ENCODE data around the gene NUDT22.
A peak's percentile ranks its signal among the peaks of the same experiment; 100 is the strongest.

NUDT22 gene

DNA sequence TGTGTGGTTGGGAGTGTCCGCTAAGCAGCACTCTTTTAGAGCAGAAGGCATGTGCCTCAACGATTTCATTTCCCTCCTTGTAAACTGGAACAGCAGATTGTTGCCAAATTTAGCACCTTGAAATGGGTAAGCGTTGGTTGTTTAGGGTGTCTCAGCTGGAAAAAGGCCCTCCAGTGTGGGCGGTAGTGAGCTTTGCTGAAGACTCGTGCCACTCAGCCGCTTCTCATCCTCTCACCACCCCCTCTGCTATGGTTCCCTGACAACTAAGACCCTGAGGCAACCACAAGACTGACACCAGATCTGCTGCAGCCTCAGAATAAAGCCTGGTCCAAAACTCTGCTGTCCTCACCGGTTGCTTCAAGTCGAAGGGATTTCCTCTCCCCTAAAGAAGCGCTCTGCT is 29.4 kb upstream of the NUDT22 start:
- TF ChIP-seq, protein P1, sequence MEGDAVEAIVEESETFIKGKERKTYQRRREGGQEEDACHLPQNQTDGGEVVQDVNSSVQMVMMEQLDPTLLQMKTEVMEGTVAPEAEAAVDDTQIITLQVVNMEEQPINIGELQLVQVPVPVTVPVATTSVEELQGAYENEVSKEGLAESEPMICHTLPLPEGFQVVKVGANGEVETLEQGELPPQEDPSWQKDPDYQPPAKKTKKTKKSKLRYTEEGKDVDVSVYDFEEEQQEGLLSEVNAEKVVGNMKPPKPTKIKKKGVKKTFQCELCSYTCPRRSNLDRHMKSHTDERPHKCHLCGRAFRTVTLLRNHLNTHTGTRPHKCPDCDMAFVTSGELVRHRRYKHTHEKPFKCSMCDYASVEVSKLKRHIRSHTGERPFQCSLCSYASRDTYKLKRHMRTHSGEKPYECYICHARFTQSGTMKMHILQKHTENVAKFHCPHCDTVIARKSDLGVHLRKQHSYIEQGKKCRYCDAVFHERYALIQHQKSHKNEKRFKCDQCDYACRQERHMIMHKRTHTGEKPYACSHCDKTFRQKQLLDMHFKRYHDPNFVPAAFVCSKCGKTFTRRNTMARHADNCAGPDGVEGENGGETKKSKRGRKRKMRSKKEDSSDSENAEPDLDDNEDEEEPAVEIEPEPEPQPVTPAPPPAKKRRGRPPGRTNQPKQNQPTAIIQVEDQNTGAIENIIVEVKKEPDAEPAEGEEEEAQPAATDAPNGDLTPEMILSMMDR (IDR thresholded peaks at IDR 0.05; ENCODE audit: low read depth, low read length), result no peak
- no peak for DNase-seq (ENCODE audit: low read depth in 2 of 2)
- H3K4me3 ChIP-seq (replicated peaks in 1 of 2; ENCODE audit: low read depth in 2 of 2, low read length in 2 of 2), result no peak overlapping the region

DNA sequence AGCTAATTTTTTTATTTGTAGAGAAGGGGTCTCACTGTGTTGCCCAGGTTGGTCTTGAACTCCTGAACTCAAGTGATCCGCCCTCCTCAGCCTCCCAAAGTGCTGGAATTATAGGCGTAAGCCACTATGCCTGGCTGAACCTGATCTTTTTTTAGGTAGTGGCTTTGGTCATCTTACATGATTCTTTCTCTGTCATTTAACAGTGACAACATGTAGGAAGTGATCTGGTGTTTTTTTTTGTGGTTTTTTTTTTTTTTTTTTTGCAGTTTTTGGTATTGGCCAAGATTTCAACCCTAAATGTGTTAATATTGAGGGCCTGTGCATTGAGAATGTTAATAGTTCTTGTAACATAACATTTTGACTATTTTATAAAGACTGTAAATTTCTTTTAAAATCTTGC is 27.6 kb upstream of the NUDT22 start:
- H3K4me3 ChIP-seq (replicated peaks in 1 of 2; ENCODE audit: low read depth in 2 of 2, low read length in 2 of 2), result no peak overlapping the region
- no peak for DNase-seq (ENCODE audit: low read depth in 2 of 2)
- TF ChIP-seq, protein P1 (IDR thresholded peaks at IDR 0.05; ENCODE audit: low read depth, low read length), result no peak

DNA sequence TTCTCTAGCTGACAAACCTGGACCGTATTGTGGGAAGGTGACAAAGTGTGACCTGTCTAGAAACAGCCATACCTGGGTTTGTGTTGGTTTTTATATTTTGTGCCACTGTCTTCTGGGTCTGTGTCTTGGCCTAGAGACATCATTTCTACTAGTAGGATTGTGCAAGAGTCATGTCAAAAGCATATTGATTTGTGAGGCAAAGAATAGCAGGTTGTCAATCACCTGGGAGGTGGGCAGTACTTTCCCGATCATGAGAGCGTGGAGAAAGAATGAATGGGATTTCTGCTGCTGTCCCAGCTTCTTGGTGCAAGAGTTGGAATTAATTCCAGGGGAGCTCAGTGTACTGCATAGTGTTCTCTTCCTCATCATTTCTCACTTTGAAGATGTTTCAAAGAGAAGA is 24.5 kb upstream of the NUDT22 start:
- DNase-seq (ENCODE audit: low read depth in 2 of 2), result no peak

DNA sequence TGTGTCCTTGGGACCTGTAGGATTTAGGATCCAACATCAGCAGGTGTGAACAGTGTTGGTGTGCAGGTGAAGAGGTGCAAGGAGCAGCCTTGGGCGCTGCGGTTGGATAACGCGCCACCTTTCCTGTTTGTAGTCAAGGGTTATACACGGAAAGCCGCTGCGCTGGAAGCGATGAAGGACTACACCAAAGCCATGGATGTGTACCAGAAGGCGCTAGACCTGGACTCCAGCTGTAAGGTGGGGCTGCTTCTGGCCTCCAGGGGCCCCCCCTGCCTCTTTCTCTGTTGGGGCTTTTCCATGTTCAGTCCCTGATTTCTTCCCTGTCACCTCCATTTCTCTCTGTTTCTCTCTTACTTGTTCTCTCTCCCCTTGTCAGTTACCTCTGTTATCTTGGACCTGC is 23.1 kb upstream of the NUDT22 start:
- TF ChIP-seq, protein P1 (IDR thresholded peaks at IDR 0.05; ENCODE audit: low read depth, low read length), result no peak
- DNase-seq (ENCODE audit: low read depth in 2 of 2), result no peak
- no peak overlapping the region for H3K4me3 ChIP-seq (replicated peaks in 1 of 2; ENCODE audit: low read depth in 2 of 2, low read length in 2 of 2)

More for the DNA sequence above, 24.5 kb upstream of the NUDT22 start:
- H3K4me3 ChIP-seq (replicated peaks in 1 of 2; ENCODE audit: low read depth in 2 of 2, low read length in 2 of 2), result no peak overlapping the region
- TF ChIP-seq, protein P1 (IDR thresholded peaks at IDR 0.05; ENCODE audit: low read depth, low read length), result no peak

DNA sequence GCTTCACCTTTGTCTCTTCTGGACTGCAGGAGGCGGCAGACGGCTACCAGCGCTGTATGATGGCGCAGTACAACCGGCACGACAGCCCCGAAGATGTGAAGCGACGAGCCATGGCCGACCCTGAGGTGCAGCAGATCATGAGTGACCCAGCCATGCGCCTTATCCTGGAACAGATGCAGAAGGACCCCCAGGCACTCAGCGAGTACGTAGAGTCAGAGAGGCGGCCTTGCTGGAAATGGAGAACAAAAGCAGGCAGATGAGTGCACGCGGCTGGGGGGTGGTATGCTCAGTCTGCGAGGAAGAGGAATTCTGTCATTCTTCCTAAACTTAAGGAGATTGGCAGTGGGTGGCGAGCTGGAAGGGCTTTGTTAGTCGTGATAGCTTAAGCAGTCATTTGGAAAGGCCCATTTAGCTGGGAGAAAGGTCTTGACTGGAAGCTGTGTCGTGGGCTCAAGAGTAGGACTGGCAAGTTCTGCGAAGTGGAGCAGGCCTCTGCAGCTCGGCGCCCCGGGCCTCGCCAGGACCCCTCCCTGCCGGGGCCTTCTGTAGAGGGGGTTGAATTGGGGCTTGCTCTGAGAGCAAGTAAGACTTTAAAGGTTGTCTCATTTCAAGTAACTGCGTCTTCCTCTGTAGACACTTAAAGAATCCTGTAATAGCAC is 22.5 kb upstream of the NUDT22 start:
- H3K4me3 ChIP-seq (replicated peaks in 1 of 2; ENCODE audit: low read depth in 2 of 2, low read length in 2 of 2), result no peak overlapping the region
- TF ChIP-seq, protein P1 (IDR thresholded peaks at IDR 0.05; ENCODE audit: low read depth, low read length), result no peak
- DNase-seq (ENCODE audit: low read depth in 2 of 2), result no peak

DNA sequence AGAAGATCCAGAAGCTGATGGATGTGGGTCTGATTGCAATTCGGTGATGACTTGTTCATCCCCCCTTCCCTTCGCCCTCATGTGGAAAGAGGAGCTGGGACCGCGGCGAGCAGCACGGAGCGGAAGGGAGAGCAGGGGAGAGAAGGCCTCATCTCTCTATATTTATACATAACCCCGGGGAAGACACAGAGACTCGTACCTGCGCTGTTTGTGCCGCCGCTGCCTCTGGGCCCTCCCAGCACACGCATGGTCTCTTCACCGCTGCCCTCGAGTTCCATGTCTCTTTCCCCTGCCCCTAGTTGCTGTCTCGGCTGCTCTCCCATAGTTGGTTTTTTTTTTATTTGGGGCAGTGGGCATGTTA is 22.0 kb upstream of the NUDT22 start:
- no peak for DNase-seq (ENCODE audit: low read depth in 2 of 2)
- TF ChIP-seq, protein P1 (IDR thresholded peaks at IDR 0.05; ENCODE audit: low read depth, low read length), result no peak

DNA sequence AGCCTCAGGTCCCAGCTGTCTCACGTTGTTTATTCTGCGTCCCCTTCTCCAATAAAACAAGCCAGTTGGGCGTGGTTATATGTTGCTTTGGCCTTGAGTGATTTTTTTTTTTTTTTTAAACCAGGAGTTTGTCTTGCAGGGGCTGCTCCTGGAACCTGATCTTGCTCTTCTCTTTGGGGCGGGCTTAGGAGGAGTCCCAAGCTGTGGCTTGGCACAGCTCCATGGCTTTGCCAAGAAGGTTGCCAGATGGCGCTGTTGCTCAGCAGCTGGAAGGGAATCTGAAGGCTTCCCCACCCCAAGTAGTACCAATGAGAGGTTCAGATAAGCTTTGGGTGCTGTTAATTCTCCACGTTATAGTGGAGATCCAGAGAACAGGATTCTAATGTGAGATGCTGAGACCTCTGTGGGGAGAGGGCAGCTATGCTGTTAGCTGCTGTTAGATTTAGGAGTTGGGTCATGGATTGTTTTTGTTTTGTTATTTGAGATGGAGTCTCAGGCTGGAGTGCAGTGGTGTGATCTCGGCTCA is 21.5 kb upstream of the NUDT22 start:
- TF ChIP-seq, protein P1 (IDR thresholded peaks at IDR 0.05; ENCODE audit: low read depth, low read length), result peak; percentile 73
- peak; percentile 96 to 98 for DNase-seq (ENCODE audit: low read depth in 2 of 2)
- H3K4me3 ChIP-seq (replicated peaks in 1 of 2; ENCODE audit: low read depth in 2 of 2, low read length in 2 of 2), result no peak overlapping the region

More for the DNA sequence above, 22.0 kb upstream of the NUDT22 start:
- H3K4me3 ChIP-seq (replicated peaks in 1 of 2; ENCODE audit: low read depth in 2 of 2, low read length in 2 of 2), result no peak overlapping the region
